PC-9 (cell line): ENCODE data around the gene VAT1L. TPM values are rescaled to one million over a fixed set of nuclear protein-coding genes. Genes with fewer than 3 reads are reported as not detected.

Experiments
- BruUV-seq: library from RNA; stranded (reverse); fragments of 400-500 nt; replicated peaks from 2 replicates; lab custom pipeline; 2021; lab: Mats Ljungman, UMichigan
- CTCF ChIA-PET: fragments of 300-600 bp; sonication (Branson Sonifier 250); formaldehyde crosslinking; loops from one replicate; lab custom pipeline; 2022; ENCODE audit warnings: antibody characterized with exemption; lab: Charles Lee
- POLR2A ChIA-PET: fragments of 300-600 bp; sonication (Branson Sonifier 250); formaldehyde crosslinking; loops from one replicate; lab custom pipeline; 2022; ENCODE audit warnings: antibody characterized with exemption; ENCODE audit not compliant: unreplicated experiment; lab: Charles Lee
- DNase-seq, 2 experiments: peaks; one replicate each; pipeline versions ENCODE4 v3.0.0 to v3.0.0-alpha.2; 2015 to 2022; ENCODE audit warnings: mixed read lengths in 1 of 2
- H2AFZ ChIP-seq: fragments of 200-600 bp; sonication (generic); 2 replicates; pipeline ENCODE4 v1.8.1; 2017; ENCODE audit warnings: antibody characterized with exemption
- H3F3A ChIP-seq: fragments of 200-600 bp; sonication (generic); 2 replicates; pipeline ENCODE4 v1.8.1; 2017; ENCODE audit warnings: antibody characterized with exemption, mild to moderate bottlenecking, low read depth; ENCODE audit not compliant: insufficient read depth
- H3K27ac ChIP-seq: fragments of 200-600 bp; sonication (generic); 2 replicates; pipeline ENCODE4 v1.6.1; 2016; ENCODE audit warnings: mixed run types
- H3K27me3 ChIP-seq: fragments of 200-600 bp; sonication (generic); 2 replicates; pipeline ENCODE4 v1.6.1; 2016; ENCODE audit warnings: low read depth, mixed run types; ENCODE audit not compliant: insufficient read depth
- H3K36me3 ChIP-seq: fragments of 200-600 bp; sonication (generic); 2 replicates; pipeline ENCODE4 v1.6.1; 2016; ENCODE audit warnings: low read depth, mixed run types
- H3K4me1 ChIP-seq: fragments of 200-600 bp; sonication (generic); replicated peaks from 2 replicates; pipeline ENCODE4 v1.6.1; 2016; ENCODE audit warnings: mixed run types; ENCODE audit not compliant: insufficient read depth
- H3K4me2 ChIP-seq: fragments of 200-600 bp; sonication (generic); 2 replicates; pipeline ENCODE4 v1.6.1; 2017; ENCODE audit warnings: mixed run types
- H3K4me3 ChIP-seq: fragments of 200-600 bp; sonication (generic); 2 replicates; pipeline ENCODE4 v1.6.1; 2016; ENCODE audit warnings: mixed run types
- H3K79me2 ChIP-seq: fragments of 200-600 bp; sonication (generic); 2 replicates; pipeline ENCODE4 v1.6.1; 2017; ENCODE audit warnings: low read depth, mixed run types
- H3K9me2 ChIP-seq: fragments of 200-600 bp; sonication (generic); 2 replicates; pipeline ENCODE4 v1.8.1; 2017; ENCODE audit warnings: mild to moderate bottlenecking; ENCODE audit not compliant: insufficient read depth
- H3K9me3 ChIP-seq: fragments of 200-600 bp; sonication (generic); 2 replicates; pipeline ENCODE4 v1.8.1; 2016; ENCODE audit warnings: low read depth; ENCODE audit not compliant: insufficient read depth
- H4K20me1 ChIP-seq: fragments of 200-600 bp; sonication (generic); 2 replicates; pipeline ENCODE4 v1.8.1; 2017; ENCODE audit not compliant: insufficient read depth
- CTCF ChIP-seq: fragments of 200-600 bp; sonication (generic); conservative IDR thresholded peaks from 2 replicates; pipeline ENCODE4 v1.6.1; 2017; ENCODE audit warnings: mixed run types, antibody characterized with exemption, mild to moderate bottlenecking, moderate library complexity
- EZH2 ChIP-seq: fragments of 200-600 bp; sonication (generic); IDR thresholded peaks from 2 replicates; pipeline ENCODE4 v1.8.0; 2017; ENCODE audit warnings: antibody characterized with exemption, low read depth
- intact Hi-C: fragments of 100-400 bp; cut with micrococcal nuclease; formaldehyde crosslinking; loops from one replicate; pipeline ENCODE4 v1.10.0; 2022; ENCODE audit not compliant: unreplicated experiment
- total RNA-seq: library from RNA; stranded (reverse); gene quantifications from 2 replicates; pipeline ENCODE4 v1.2.3, GENCODE V29; 2021

VAT1L gene
- total RNA-seq, 1 experiment from 2014 or later: not detected

- Histone ChIP-seq H3K9me2 (no peaks in the 10 kb centered on the region), H3K9me3 (no peaks in the 10 kb centered on the region), H3K4me2 (no peak overlapping the region), H3F3A (no peaks in the 10 kb centered on the region), H3K79me2 (no peaks in the 10 kb centered on the region), H3K27me3 (peaks cover 72% of the 10 kb centered on the region), H3K4me1 (no peaks in the 10 kb centered on the region), H3K4me3 (no peak overlapping the region), H2AFZ (no peak overlapping the region), H3K27ac (no peak overlapping the region), H4K20me1 (no peaks in the 10 kb centered on the region), H3K36me3 (no peaks in the 10 kb centered on the region)
- no peak for DNase-seq
- ChIA-PET POLR2A (no interaction called here), CTCF (no interaction called here)
- no TSS peak for BruUV-seq
- no peak for TF ChIP-seq CTCF
- TF ChIP-seq EZH2: no peak
- intact Hi-C loops: no loop called here
Measured at GRCh38 chr16:77833921-77834634, 45.7 kb downstream of the VAT1L start.

- H3K27me3 ChIP-seq: peaks cover 70% of the 10 kb centered on the region
- H4K20me1 ChIP-seq: no peaks in the 10 kb centered on the region
- H3K36me3 ChIP-seq: no peaks in the 10 kb centered on the region
- H3K79me2 ChIP-seq: no peaks in the 10 kb centered on the region
- DNase-seq: no peak
- H3K9me3 ChIP-seq: no peaks in the 10 kb centered on the region
- POLR2A ChIA-PET: no interaction called here
- H3F3A ChIP-seq: no peaks in the 10 kb centered on the region
- no peak overlapping the region for H3K4me2 ChIP-seq
- BruUV-seq: no TSS peak
- no peak overlapping the region for H3K27ac ChIP-seq
- TF ChIP-seq CTCF (no peak), EZH2 (no peak)
- H3K9me2 ChIP-seq: no peaks in the 10 kb centered on the region
- CTCF ChIA-PET: no interaction called here
- no peaks in the 10 kb centered on the region for H3K4me1 ChIP-seq
- no peak overlapping the region for H3K4me3 ChIP-seq
- intact Hi-C loops: no loop called here
- H2AFZ ChIP-seq: no peak overlapping the region
Measured at GRCh38 chr16:77834635-77835540, 46.5 kb downstream of the VAT1L start.

GRCh38 chr16:77836801-77837200 lies 48.4 kb downstream of the VAT1L start:
- H3K27me3 ChIP-seq: peaks cover 79% of the 10 kb centered on the region
- no peak overlapping the region for H3K4me3 ChIP-seq
- H3K9me2 ChIP-seq: no peaks in the 10 kb centered on the region
- no peak overlapping the region for H3K27ac ChIP-seq
- no peaks in the 10 kb centered on the region for H3K36me3 ChIP-seq
- intact Hi-C loops: no loop called here
- no TSS peak for BruUV-seq
- TF ChIP-seq CTCF (no peak), EZH2 (no peak)
- H3K4me2 ChIP-seq: no peak overlapping the region
- no peak overlapping the region for H2AFZ ChIP-seq
- no peaks in the 10 kb centered on the region for H3F3A ChIP-seq
- H4K20me1 ChIP-seq: no peaks in the 10 kb centered on the region
- ChIA-PET CTCF (no interaction called here), POLR2A (no interaction called here)
- no peaks in the 10 kb centered on the region for H3K4me1 ChIP-seq
- H3K9me3 ChIP-seq: no peaks in the 10 kb centered on the region
- H3K79me2 ChIP-seq: no peaks in the 10 kb centered on the region
- no peak for DNase-seq
